GM19043 (cell line): Measurements from ENCODE around the gene NUTF2.

Source experiments
- ATAC-seq: cut with Tn5 transposase; IDR thresholded peaks from one replicate; pipeline ENCODE4 v1.9.1; 2021; ENCODE audit warnings: low read depth; ENCODE audit not compliant: unreplicated experiment

NUTF2 gene

GRCh38 chr16:67915831-67916723 is 69.3 kb downstream of the NUTF2 start:
- ATAC-seq = no peak

GRCh38 chr16:67917140-67917851 is 70.6 kb downstream of the NUTF2 start:
- no peak for ATAC-seq

- ATAC-seq = no peak
Measured at GRCh38 chr16:67917852-67918236, 71.1 kb downstream of the NUTF2 start.

DNA sequence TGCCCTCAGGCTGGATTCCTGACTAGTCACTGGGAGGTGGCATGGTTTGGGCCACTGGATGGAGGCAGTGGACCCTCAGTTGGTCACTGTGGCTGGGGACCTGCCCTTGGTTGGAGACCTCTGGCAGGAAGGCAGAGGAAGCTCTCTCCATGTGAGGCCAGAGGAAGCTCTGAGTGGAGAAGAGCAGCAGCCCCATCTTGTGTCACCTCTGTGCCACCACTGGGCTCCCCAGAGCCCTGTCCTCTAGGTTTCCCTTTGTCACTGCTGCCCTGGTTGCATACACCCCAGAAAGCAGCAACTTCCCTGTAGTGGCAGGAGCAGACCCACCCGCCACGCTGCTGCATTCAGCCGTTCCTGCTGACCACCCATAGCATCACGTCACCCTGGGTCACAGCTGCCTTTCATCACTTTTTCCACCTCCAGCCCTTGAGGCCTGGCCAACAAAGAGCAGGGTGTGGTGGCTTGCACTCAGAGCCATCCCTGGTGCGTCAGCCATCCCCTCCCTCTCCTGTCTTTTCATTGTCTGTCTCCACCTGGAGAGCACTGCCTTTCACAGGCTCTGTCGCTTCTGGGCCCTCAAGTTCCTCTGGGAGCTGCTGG is 73.0 kb downstream of the NUTF2 start:
- no peak for ATAC-seq
